NOMO-1 treated with dmso at 0.1 percent for 144 hours (cell line): ENCODE measurements around the gene TCL1A.
"Not testable (repeated sequence)": the region's sequence is repeated elsewhere in the genome, so short reads cannot be mapped to it uniquely, and the experiment has no call there.

Experiments
- DNase-seq: peaks from one replicate; lab custom pipeline; 2025; ENCODE audit not compliant: unreplicated experiment; lab: John Stamatoyannopoulos, UW

TCL1A gene

GRCh38 chr14:95679148-95679815, 34.6 kb downstream of the TCL1A start:
- DNase-seq = no peak

DNA sequence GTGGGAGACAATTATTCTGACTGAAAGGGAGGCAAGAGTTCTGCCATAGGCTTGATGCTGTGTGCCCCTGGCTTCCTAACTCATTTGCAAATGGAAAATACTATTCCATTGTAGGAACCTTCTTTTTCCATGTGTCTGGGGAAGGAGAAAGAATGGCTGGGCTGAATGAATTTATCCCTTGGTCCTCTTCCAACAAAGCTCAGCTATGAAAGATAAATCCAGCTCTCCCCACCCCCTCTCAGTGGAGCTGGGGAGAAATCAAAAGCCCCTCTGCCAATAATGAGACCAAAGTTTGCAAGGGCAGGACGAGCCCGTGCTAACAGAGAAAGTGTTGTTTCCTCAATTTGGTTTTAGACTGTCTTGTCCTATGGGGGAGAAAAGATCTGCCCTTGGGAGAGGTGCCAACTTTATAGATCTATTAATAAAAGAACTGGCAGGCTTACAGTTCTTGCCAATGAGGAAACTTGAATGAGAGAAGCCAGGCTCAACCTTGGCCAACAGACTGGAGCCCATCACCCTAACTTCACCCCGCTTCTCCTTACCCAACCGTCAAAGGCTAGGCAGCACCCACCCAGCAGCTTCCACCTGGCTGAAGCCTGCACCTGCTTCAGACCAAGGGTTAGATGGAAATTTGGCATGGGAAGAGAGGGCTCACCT, 36.6 kb downstream of the TCL1A start:
- DNase-seq = no peak

- DNase-seq = no peak
Observed at GRCh38 chr14:95675486-95675885, 38.4 kb downstream of the TCL1A start.

GRCh38 chr14:95674613-95675012, 39.3 kb downstream of the TCL1A start:
- no peak for DNase-seq

GRCh38 chr14:95668235-95668772, 45.6 kb downstream of the TCL1A start:
- no peak for DNase-seq

DNA sequence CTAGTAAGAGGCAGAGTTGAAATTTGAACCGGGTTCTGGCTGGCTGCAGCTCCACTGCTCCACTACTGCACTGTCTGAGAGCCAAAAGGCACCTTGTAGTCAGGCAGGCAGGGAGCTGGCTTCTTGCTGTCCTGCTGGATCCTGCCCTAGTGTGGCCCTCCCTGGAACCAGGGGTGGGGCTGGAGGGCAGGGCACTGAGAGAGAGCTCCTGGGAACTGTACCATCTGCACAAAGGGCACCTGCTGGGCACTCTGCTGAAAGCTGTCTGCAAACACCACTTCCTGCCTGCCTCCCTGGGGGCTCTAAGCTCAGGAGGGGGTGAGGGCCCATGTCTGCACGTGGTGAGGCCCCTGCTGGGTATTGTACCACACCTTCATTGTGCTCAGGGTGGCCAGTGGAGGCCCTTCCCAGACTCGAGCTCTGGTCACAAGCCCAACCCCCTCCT, 46.7 kb downstream of the TCL1A start:
- no peak for DNase-seq

GRCh38 chr14:95666450-95666849, 47.5 kb downstream of the TCL1A start:
- DNase-seq = no peak

DNA sequence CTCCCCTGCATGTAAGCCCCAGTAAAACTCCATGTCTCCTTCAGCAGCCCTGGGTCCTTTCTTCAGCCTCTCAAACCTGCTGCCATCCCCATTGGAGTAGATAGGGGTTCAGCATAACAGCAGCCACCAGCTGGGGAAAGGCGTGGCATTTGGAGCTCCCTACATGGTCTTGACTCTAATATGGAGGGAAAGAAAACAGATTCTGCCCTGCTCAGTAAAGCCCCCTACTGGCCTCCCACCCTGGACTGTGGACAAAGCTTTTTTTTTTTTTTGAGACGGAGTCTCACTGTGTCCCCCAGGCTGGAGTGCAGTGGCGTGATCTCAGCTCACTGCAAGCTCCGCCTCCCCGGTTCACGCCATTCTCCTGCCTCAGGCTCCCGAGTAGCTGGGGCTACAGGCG, 48.4 kb downstream of the TCL1A start:
- not testable (repeated sequence) for DNase-seq

DNA sequence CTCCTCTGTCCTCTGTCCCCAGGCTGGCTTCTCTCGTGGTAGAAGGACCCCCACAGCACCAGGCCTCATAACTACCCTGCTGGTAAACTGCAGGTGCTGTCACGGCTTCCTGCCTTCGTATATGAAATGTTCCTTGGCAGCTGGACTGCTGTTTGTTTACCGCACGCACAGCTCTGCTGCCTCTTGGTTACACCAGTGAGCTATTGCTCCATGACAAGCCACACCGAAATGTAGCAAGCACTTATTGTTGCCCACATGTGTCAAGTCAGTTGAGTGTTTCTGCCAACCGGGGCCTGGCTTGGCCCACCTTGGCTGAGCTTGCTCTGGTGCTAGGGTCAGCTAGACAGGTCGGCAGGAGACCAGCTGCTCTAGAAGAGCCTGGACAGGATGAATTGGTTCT, 49.4 kb downstream of the TCL1A start:
- no peak for DNase-seq

- DNase-seq = no peak
Observed at GRCh38 chr14:95664066-95664465, 49.9 kb downstream of the TCL1A start.

DNA sequence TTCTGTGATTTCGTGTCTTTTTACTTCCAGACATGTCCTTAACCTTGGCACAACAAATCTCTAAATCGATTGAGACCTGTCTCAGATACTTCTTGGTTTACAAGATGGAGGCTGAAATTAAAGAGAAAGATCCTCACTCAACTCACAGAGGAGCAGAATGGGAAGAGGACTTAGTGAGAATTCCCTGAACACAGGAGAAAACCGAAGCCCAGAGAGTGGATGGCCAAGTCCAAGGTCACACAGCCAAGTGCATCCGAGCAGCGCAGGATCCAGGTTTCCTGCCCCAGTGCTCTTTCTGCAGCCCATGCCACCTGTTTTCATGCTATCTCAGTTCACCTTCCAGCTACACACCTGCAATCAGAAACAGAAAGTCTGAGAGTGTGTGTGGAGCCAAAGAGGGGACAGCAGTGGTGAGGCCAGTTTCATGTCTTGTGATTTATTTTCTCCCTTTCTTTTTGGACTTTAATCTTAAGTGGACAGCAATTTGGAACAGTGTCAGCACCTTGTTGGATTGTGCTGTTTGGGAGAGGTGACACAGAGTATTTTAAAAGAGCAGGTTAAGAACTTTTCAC, 50.6 kb downstream of the TCL1A start:
- DNase-seq = no peak

- DNase-seq = no peak
Observed at GRCh38 chr14:95662376-95663186, 51.3 kb downstream of the TCL1A start.

DNA sequence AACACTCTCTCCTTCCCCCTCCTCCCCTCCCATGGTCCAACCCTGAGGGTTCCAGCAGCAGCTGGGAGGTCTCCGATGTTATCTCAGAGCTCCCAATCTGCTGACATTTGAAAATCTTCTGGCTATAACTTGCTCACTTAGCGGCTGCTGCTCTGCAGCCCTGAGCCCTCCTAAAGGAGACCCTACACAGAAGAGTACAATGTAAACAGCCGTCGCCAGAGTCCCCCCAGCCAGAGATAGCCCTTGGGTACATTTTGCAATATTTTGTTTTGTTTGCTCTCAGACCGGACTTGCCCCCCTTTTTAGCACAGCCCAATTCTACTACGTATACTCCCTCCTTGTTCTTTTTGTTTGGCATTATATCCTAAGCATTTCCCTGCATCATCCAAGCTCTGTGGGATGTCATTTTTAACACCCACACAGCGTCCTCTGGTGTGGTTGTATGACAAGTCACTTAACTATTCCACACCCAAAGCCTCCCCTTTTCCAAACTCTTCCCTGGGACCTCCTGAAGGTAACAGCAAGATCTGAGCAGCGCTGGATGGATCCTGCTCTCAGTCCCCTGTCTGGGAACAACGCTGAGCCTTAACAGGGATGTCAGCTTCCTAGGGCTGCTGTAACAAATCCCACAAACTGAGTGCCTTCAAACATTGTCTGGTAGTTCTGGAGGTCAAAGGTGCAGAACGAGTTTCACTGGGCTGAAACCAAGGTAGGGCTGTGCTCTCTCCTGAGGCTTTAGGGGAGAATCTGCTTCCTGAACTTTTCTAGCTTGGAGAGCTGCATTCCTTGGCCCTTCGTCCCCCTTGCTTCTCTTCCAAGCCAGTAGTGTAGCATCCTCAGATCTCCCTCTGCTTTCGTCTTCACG, 53.0 kb downstream of the TCL1A start:
- DNase-seq = no peak

GRCh38 chr14:95659990-95660385, 53.9 kb downstream of the TCL1A start:
- DNase-seq = no peak
